BE2C (cell line): ENCODE data around the gene LRRC8D.
"Not testable (repeated sequence)": the region's sequence is repeated elsewhere in the genome, so short reads cannot be mapped to it uniquely, and the experiment has no call there.

Source experiments
- DNase-seq: peaks from one replicate; pipeline ENCODE4 v3.0.0-alpha.2; 2020
- H3K27me3 ChIP-seq: fragments of 250-450 bp; sonication (Bioruptor Pico); 2 replicates; pipeline ENCODE4 v1.5.1; 2020; ENCODE audit warnings: mild to moderate bottlenecking
- H3K36me3 ChIP-seq: fragments of 250-450 bp; sonication (Bioruptor Pico); 2 replicates; pipeline ENCODE4 v1.5.1; 2020; ENCODE audit warnings: mild to moderate bottlenecking
- H3K4me1 ChIP-seq: fragments of 250-450 bp; sonication (Bioruptor Pico); 2 replicates; pipeline ENCODE4 v1.5.1; 2020
- H3K4me3 ChIP-seq: 2 replicates; pipeline ENCODE4 v1.5.1; 2011; ENCODE audit warnings: low read depth, low read length
- H3K9me3 ChIP-seq: fragments of 250-450 bp; sonication (Bioruptor Pico); 2 replicates; pipeline ENCODE4 v1.5.1; 2020
- CTCF ChIP-seq: IDR thresholded peaks from 2 replicates; pipeline ENCODE4 v1.5.1; 2012; ENCODE audit warnings: mild to moderate bottlenecking, low read depth, low read length

The LRRC8D gene

GRCh38 chr1:89781494-89782126 is 39.2 kb upstream of the LRRC8D start:
- no peak for TF ChIP-seq CTCF
- no peak for DNase-seq

GRCh38 chr1:89786628-89787214 is 34.1 kb upstream of the LRRC8D start:
- Histone ChIP-seq H3K36me3 (no peaks in the 10 kb centered on the region), H3K4me3 (no peak overlapping the region), H3K9me3 (no peaks in the 10 kb centered on the region), H3K4me1 (no peaks in the 10 kb centered on the region), H3K27me3 (no peaks in the 10 kb centered on the region)
- no peak for TF ChIP-seq CTCF
- no peak for DNase-seq

More at GRCh38 chr1:89781494-89782126, 39.2 kb upstream of the LRRC8D start:
- Histone ChIP-seq H3K36me3 (no peaks in the 10 kb centered on the region), H3K4me3 (no peak overlapping the region), H3K27me3 (no peaks in the 10 kb centered on the region), H3K4me1 (no peaks in the 10 kb centered on the region), H3K9me3 (no peaks in the 10 kb centered on the region)

- no peak for DNase-seq
- no peaks in the 10 kb centered on the region for H3K4me1 ChIP-seq
- no peak for TF ChIP-seq CTCF
- H3K9me3 ChIP-seq: no peaks in the 10 kb centered on the region
- no peaks in the 10 kb centered on the region for H3K36me3 ChIP-seq
- no peak overlapping the region for H3K4me3 ChIP-seq
- H3K27me3 ChIP-seq: no peaks in the 10 kb centered on the region
These were observed 30.2 kb upstream of the LRRC8D start for GRCh38 chr1:89790592-89790991.

GRCh38 chr1:89791064-89791726 is 29.6 kb upstream of the LRRC8D start:
- no peaks in the 10 kb centered on the region for H3K9me3 ChIP-seq
- DNase-seq: no peak

GRCh38 chr1:89794406-89794805 is 26.4 kb upstream of the LRRC8D start:
- H3K4me1 ChIP-seq: no peaks in the 10 kb centered on the region
- H3K36me3 ChIP-seq: no peaks in the 10 kb centered on the region
- H3K4me3 ChIP-seq: no peak overlapping the region
- DNase-seq: no peak
- H3K9me3 ChIP-seq: no peaks in the 10 kb centered on the region
- H3K27me3 ChIP-seq: no peaks in the 10 kb centered on the region
- no peak for TF ChIP-seq CTCF

More at GRCh38 chr1:89791064-89791726, 29.6 kb upstream of the LRRC8D start:
- H3K36me3 ChIP-seq: no peaks in the 10 kb centered on the region
- no peaks in the 10 kb centered on the region for H3K27me3 ChIP-seq
- no peak for TF ChIP-seq CTCF
- no peaks in the 10 kb centered on the region for H3K4me1 ChIP-seq
- no peak overlapping the region for H3K4me3 ChIP-seq

- not testable (repeated sequence) for H3K36me3 ChIP-seq, H3K4me1 ChIP-seq, H3K4me3 ChIP-seq, H3K9me3 ChIP-seq, H3K27me3 ChIP-seq, DNase-seq
These were observed 25.3 kb upstream of the LRRC8D start for GRCh38 chr1:89795571-89795970.

GRCh38 chr1:89797876-89798275 is 23.0 kb upstream of the LRRC8D start:
- DNase-seq, H3K4me3 ChIP-seq, H3K4me1 ChIP-seq, H3K36me3 ChIP-seq, H3K27me3 ChIP-seq, H3K9me3 ChIP-seq: not testable (repeated sequence)
